IPS-18c (cell line): ENCODE data around the gene EML3.
"Not testable (repeated sequence)": the region's sequence is repeated elsewhere in the genome, so short reads cannot be mapped to it uniquely, and the experiment has no call there.

Source experiments
- H3K4me3 ChIP-seq: 2 replicates; pipeline ENCODE4 v1.7.0; 2013; ENCODE audit warnings: low read depth, mild to moderate bottlenecking, low read length, moderate library complexity; ENCODE audit not compliant: insufficient read depth
- H3K9me3 ChIP-seq: one replicate; pipeline ENCODE4 v1.6.1; 2013; ENCODE audit warnings: mild to moderate bottlenecking, low read length, moderate library complexity; ENCODE audit not compliant: control insufficient read depth, insufficient read depth

EML3 gene, protein sequence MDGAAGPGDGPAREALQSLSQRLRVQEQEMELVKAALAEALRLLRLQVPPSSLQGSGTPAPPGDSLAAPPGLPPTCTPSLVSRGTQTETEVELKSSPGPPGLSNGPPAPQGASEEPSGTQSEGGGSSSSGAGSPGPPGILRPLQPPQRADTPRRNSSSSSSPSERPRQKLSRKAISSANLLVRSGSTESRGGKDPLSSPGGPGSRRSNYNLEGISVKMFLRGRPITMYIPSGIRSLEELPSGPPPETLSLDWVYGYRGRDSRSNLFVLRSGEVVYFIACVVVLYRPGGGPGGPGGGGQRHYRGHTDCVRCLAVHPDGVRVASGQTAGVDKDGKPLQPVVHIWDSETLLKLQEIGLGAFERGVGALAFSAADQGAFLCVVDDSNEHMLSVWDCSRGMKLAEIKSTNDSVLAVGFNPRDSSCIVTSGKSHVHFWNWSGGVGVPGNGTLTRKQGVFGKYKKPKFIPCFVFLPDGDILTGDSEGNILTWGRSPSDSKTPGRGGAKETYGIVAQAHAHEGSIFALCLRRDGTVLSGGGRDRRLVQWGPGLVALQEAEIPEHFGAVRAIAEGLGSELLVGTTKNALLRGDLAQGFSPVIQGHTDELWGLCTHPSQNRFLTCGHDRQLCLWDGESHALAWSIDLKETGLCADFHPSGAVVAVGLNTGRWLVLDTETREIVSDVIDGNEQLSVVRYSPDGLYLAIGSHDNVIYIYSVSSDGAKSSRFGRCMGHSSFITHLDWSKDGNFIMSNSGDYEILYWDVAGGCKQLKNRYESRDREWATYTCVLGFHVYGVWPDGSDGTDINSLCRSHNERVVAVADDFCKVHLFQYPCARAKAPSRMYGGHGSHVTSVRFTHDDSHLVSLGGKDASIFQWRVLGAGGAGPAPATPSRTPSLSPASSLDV

GRCh38 chr11:62612366-62613290 lies at the start of gene EML3, which contains the start of gene ROM1:
Gene EML3, minus strand, starts transcription at chr11:62612775. Its CDS starts 318 bp downstream, at chr11:62612457.
Gene ROM1, plus strand, starts transcription at chr11:62613257. Its CDS starts 25 bp downstream, at chr11:62613282.
- Histone ChIP-seq H3K9me3 (no peaks in the 10 kb centered on the region), H3K4me3 (peak within 1 kb of the TSS; percentile 71)

- Histone ChIP-seq H3K4me3 (no peak overlapping the region), H3K9me3 (no peaks in the 10 kb centered on the region)
These were observed 44.3 kb upstream of the EML3 start for GRCh38 chr11:62656796-62657429.

DNA sequence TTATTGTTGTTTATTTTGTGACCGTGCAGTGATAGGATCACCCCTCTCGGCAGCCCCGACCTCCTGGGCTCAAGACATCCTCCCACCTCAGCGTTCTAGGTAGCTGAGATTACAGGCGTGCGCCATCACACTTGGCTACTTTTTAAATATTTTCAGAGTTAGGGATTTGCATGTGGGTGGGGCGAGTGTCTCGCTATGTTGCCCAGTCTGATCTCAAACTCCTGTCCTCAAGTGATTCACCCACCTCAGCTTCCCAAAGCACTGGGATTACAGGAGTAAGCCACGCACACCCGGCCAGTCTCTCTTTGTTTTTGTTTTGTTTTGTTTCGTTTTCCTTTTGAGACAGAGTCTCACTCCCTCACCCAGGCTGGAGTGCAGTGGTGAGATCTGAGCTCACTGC lies 41.7 kb upstream of the EML3 start:
- H3K4me3 ChIP-seq: no peak overlapping the region

GRCh38 chr11:62652161-62653006 lies 39.8 kb upstream of the EML3 start:
- Histone ChIP-seq H3K9me3 (no peaks in the 10 kb centered on the region), H3K4me3 (peak overlapping the region; percentile 96)

More for the DNA sequence above, 41.7 kb upstream of the EML3 start:
- no peaks in the 10 kb centered on the region for H3K9me3 ChIP-seq

GRCh38 chr11:62650283-62650682 lies 37.7 kb upstream of the EML3 start:
- not testable (repeated sequence) for H3K9me3 ChIP-seq, H3K4me3 ChIP-seq

GRCh38 chr11:62649486-62649885 lies 36.9 kb upstream of the EML3 start:
- H3K4me3 ChIP-seq: no peak overlapping the region
- H3K9me3 ChIP-seq: no peaks in the 10 kb centered on the region

GRCh38 chr11:62648967-62649364 lies 36.4 kb upstream of the EML3 start:
- Histone ChIP-seq H3K4me3 (no peak overlapping the region), H3K9me3 (no peaks in the 10 kb centered on the region)

DNA sequence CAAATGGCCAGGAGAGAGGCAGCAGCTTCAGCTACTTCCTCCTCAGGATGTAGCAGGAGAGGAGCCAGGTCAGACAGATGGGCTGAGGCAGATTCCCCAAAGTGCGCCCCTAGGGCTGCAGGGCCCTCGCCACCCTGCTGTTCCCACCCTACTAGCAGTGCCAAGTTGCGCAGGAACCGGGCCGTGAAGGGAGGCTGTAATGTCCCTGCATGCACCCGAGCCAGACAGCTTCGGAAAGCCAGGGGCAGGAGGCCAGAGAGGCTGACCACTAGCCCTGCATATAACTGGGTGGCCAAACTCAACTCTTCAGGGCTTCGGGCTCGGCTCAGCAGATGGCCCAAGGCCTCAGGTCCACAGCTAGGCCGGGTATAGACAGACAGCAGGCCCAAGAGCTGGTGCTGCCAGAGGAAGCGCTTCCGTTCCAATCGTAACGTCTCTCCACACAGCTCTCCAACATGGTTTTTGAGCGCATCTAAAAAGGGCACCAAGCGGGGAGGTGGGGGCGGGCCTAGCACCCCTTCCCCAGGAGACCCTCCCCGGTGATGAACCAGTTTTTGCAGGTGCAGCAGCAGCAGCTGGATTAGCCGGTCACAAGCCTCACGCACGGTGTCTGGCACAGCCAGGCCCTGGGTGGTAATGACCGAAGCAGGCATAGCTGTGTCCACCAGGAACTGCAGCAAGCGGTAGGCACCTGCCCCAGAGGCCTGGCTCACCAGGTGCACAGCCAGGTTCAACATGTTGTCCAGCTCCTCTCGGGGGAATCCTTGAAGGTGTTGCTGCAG lies 35.8 kb upstream of the EML3 start:
- Histone ChIP-seq H3K4me3 (no peak overlapping the region), H3K9me3 (no peaks in the 10 kb centered on the region)

GRCh38 chr11:62647609-62648005 lies 35.0 kb upstream of the EML3 start:
- Histone ChIP-seq H3K4me3 (no peak overlapping the region), H3K9me3 (no peaks in the 10 kb centered on the region)

GRCh38 chr11:62646825-62647608 lies 34.4 kb upstream of the EML3 start:
- no peak overlapping the region for H3K4me3 ChIP-seq
- no peaks in the 10 kb centered on the region for H3K9me3 ChIP-seq

DNA sequence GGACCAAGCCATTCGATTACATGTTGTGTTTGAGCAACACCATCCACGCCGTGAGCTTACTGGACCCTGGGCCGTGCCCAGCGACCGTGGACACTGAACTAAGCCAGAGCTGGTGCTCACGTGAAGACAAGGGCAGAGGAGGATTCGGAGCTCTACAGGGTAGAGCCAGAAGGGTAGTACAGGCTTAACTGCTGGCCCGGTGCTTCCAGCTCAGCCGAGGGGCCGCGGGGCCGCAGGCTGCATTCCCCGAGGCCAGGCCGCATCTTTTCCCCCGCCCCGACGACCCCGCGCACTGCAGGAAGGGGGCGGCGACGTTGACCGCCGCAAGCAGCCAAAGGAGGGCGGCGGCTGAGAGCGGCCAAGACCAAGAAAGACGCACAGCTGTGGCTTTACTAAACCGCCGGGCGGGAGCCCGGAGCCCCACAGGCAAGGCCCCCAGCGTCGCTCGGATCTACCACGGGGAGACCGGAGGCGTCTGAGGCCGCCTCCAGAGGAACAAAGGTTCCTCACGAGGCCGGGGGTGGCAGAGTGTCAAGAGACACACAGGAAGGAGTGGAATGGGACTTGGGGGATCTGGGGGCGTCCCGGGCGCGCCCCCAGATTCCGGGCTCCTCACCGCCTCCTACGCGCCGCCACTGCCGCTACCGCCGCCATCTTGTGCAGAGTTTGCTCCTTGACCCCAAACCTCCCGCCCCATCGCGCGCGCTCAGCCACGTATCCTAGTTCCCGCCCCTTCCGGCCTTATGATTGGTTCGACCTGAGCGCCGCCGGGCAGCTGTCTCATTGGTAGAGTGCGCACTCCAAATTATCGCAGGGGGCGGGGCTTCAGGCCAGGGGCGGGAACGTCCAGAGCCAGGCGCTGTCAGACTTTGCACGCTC lies 33.6 kb upstream of the EML3 start, which contains the start of gene GANAB:
GANAB (minus strand) TSS at position 668 of the 879 bp plus-strand sequence; CDS start at position 654, 14 bp downstream.
- Histone ChIP-seq H3K9me3 (no peaks in the 10 kb centered on the region), H3K4me3 (peak within 1 kb of the TSS; percentile 93)

DNA sequence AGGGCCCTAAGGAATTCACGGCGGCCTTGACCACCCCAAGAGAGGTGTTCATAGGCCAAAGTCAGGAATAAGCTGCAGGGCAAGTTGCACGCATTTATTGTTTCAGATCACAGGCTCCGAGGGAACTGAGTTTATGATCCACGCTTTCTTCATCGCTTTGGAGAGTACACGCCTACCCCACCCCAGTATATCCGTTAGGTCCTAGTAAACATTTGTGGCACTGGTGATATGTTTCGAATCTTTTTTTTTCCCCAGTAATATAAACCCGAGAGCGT lies 33.0 kb upstream of the EML3 start:
- Histone ChIP-seq H3K9me3 (no peaks in the 10 kb centered on the region), H3K4me3 (peak overlapping the region; percentile 93)

GRCh38 chr11:62644220-62644619 lies 31.6 kb upstream of the EML3 start:
- no peak overlapping the region for H3K4me3 ChIP-seq
- no peaks in the 10 kb centered on the region for H3K9me3 ChIP-seq

- H3K4me3 ChIP-seq: no peak overlapping the region
- no peaks in the 10 kb centered on the region for H3K9me3 ChIP-seq
These were observed 19.9 kb upstream of the EML3 start for GRCh38 chr11:62632492-62632891.
